Prostate gland (tissue), 2 donors: ENCODE results near the gene DYNC1H1. TPM values are rescaled to one million over a fixed set of nuclear protein-coding genes. Genes with fewer than 3 reads are reported as not detected.

ENCODE experiments used
- DNase-seq: peaks from one replicate; pipeline ENCODE4 v3.0.0-alpha.2; 2019; ENCODE audit warnings: low spot score
- H3K27ac ChIP-seq, 2 donors: fragments of 200-600 bp; sonication (generic); 2 replicates each; pipeline ENCODE4 v1.5.1; 2017 to 2019
- H3K27me3 ChIP-seq: fragments of 200-600 bp; sonication (generic); replicated peaks from 2 replicates; pipeline ENCODE4 v1.5.1; 2019; ENCODE audit not compliant: insufficient read depth
- H3K36me3 ChIP-seq, 2 donors: fragments of 200-600 bp; sonication (generic); 1 replicate in 1 of 2; 2 replicates in 1 of 2; pipeline versions ENCODE4 v1.5.1 to v1.8.1; 2017 to 2019
- H3K4me1 ChIP-seq: fragments of 200-600 bp; sonication (generic); replicated peaks from 2 replicates; pipeline ENCODE4 v1.5.1; 2019
- H3K4me3 ChIP-seq, 2 donors: fragments of 200-600 bp; sonication (generic); 2 replicates each; pipeline ENCODE4 v1.5.1; 2017 to 2019
- H3K9me3 ChIP-seq: fragments of 200-600 bp; sonication (generic); 2 replicates; pipeline ENCODE4 v1.5.1; 2017
- CTCF ChIP-seq, 4 experiments: fragments of 200-600 bp in 2 of 4; fragments of 450-650 bp in 2 of 4; sonication (generic) in 2 of 4; IDR thresholded peaks; 1 replicate in 3 of 4; 2 replicates in 1 of 4; pipeline ENCODE4 v1.5.1; 2016 to 2019; ENCODE audit warnings: antibody characterized with exemption in 4 of 4, mild to moderate bottlenecking in 2 of 4, moderate library complexity in 2 of 4
- POLR2A ChIP-seq: fragments of 450-650 bp; IDR thresholded peaks from one replicate; pipeline ENCODE4 v1.6.1; 2016; ENCODE audit warnings: antibody characterized with exemption, mild to moderate bottlenecking
- POLR2AphosphoS5 ChIP-seq: sonication (generic); formaldehyde crosslinking; IDR thresholded peaks from one replicate; pipeline ENCODE4 v1.6.1; 2017; ENCODE audit warnings: antibody characterized with exemption
- WGBS: methylation state at CpG from one replicate; pipeline ENCODE4 v1.1.5; 2018; 5-methylcytosine and 5-hydroxymethylcytosine counted together
- intact Hi-C: fragments of 100-400 bp; cut with DNase I; formaldehyde crosslinking; loops from one replicate; pipeline ENCODE4 v1.14.2; 2022
- total RNA-seq, 2 donors: library from RNA; depleted of rRNA; stranded (reverse); fragments of >200 nt; gene quantifications; one replicate each; pipeline ENCODE4 v1.1.0, GENCODE V29; 2016

The DYNC1H1 gene
- total RNA-seq, 2 donors from 2014 or later, result 366 to 616 TPM

GRCh38 chr14:101985957-101986356, 21.6 kb downstream of the DYNC1H1 start:
- H3K9me3 ChIP-seq, result no peaks in the 10 kb centered on the region
- intact Hi-C loops, result no loop called here
- no peak for TF ChIP-seq CTCF (IDR thresholded peaks at IDR 0.05)
- TF ChIP-seq POLR2A, result no peak
- no peak for TF ChIP-seq POLR2AphosphoS5
- H3K27me3 ChIP-seq, result no peaks in the 10 kb centered on the region
- H3K4me3 ChIP-seq, result no peak overlapping the region
- peaks cover 22 to 27% of the 10 kb centered on the region in 2 donors for H3K36me3 ChIP-seq
- no peaks in the 10 kb centered on the region for H3K4me1 ChIP-seq
- H3K27ac ChIP-seq, result no peak overlapping the region
- 92% methylated on average over 16 of the region's 16 CpGs for WGBS
- no peak for DNase-seq

DNA sequence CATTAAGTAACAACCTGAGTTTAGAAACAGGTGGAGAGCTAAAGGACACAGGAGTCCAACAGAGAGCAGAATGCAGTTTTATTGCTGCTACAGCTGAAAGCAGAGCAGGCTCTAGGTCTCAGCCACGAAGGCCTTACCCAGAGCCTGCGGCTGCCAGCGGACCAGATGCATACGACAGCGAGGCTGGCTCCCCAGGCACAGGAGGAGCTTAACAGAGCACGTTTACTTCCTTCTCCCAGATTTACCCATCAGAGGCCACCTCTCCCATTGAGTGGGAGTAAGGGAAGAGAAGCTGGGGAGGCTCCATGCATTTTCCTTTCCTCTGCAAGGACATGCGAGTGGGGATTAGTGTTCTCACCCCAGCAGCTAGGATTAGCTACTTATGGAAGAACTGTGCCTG, 22.6 kb downstream of the DYNC1H1 start:
- intact Hi-C loops, result no loop called here
- Histone ChIP-seq H3K4me1 (no peaks in the 10 kb centered on the region), H3K27me3 (no peaks in the 10 kb centered on the region), H3K4me3 (no peak overlapping the region), H3K9me3 (no peaks in the 10 kb centered on the region), H3K27ac (no peak overlapping the region), H3K36me3 (peaks cover 22 to 27% of the 10 kb centered on the region in 2 donors)
- DNase-seq, result no peak
- 92% methylated on average over 7 of the region's 7 CpGs for WGBS
- TF ChIP-seq CTCF (IDR thresholded peaks at IDR 0.05), result no peak
- TF ChIP-seq POLR2AphosphoS5, result no peak
- TF ChIP-seq POLR2A, result no peak

GRCh38 chr14:101988377-101988776, 24.0 kb downstream of the DYNC1H1 start:
- Histone ChIP-seq H3K27ac (no peak overlapping the region), H3K27me3 (no peaks in the 10 kb centered on the region), H3K4me1 (no peaks in the 10 kb centered on the region), H3K36me3 (peaks cover 22 to 31% of the 10 kb centered on the region in 2 donors), H3K4me3 (no peak overlapping the region), H3K9me3 (no peaks in the 10 kb centered on the region)
- TF ChIP-seq POLR2AphosphoS5 (no peak), CTCF (IDR thresholded peaks at IDR 0.05) (no peak), POLR2A (no peak)
- DNase-seq, result no peak
- 93% methylated on average over 6 of the region's 6 CpGs for WGBS
- intact Hi-C loops, result no loop called here

DNA sequence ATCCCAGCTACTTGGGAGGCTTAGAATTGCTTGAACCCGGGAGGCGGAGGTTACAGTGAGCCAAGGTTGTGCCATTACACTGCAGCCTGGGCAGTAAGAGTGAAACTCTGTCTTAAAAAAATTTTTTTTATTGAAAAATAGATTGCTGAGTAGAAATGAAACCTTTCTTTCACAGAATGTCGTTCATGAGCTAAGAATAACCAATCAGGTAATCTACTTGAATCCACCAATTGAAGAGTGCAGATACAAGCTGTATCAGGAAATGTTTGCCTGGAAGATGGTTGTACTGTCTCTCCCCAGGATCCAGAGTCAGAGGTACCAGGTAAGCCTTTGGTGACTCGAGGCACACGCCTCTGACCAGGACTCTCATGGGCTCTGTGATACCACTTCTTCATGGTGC, 27.0 kb downstream of the DYNC1H1 start:
- Histone ChIP-seq H3K27ac (no peak overlapping the region), H3K4me3 (no peak overlapping the region), H3K36me3 (peaks cover 18 to 47% of the 10 kb centered on the region in 2 donors), H3K4me1 (no peaks in the 10 kb centered on the region), H3K27me3 (no peaks in the 10 kb centered on the region), H3K9me3 (no peaks in the 10 kb centered on the region)
- intact Hi-C loops, result no loop called here
- WGBS, result 93% methylated on average over 5 of the region's 5 CpGs
- no peak for TF ChIP-seq POLR2AphosphoS5
- TF ChIP-seq POLR2A, result no peak
- no peak for TF ChIP-seq CTCF (IDR thresholded peaks at IDR 0.05)
- DNase-seq, result no peak

GRCh38 chr14:101992708-101993107, 28.3 kb downstream of the DYNC1H1 start:
- DNase-seq, result no peak
- no peak for TF ChIP-seq POLR2AphosphoS5
- TF ChIP-seq POLR2A, result no peak
- TF ChIP-seq CTCF (IDR thresholded peaks at IDR 0.05), result no peak
- 88% methylated on average over 7 of the region's 7 CpGs for WGBS

More at GRCh38 chr14:101992708-101993107, 28.3 kb downstream of the DYNC1H1 start:
- intact Hi-C loops, result no loop called here
- H3K9me3 ChIP-seq, result no peaks in the 10 kb centered on the region
- H3K36me3 ChIP-seq, result peaks cover 18 to 41% of the 10 kb centered on the region in 2 donors
- no peak overlapping the region for H3K4me3 ChIP-seq
- no peaks in the 10 kb centered on the region for H3K27me3 ChIP-seq
- no peaks in the 10 kb centered on the region for H3K4me1 ChIP-seq
- H3K27ac ChIP-seq, result no peak overlapping the region
